A549 treated with Mapracorat at 1 μM for 4 hours (cell line): ENCODE results near the gene IGFBP7. TPM values are rescaled to one million over a fixed set of nuclear protein-coding genes. Genes with fewer than 3 reads are reported as not detected.

Source experiments
- total RNA-seq: library from RNA; stranded (reverse); fragments of 200-300 nt; extraction: Qiagen RNA extraction; gene quantifications from 5 replicates; pipeline ENCODE4 v1.2.3, GENCODE V29; 2022

The IGFBP7 gene, protein sequence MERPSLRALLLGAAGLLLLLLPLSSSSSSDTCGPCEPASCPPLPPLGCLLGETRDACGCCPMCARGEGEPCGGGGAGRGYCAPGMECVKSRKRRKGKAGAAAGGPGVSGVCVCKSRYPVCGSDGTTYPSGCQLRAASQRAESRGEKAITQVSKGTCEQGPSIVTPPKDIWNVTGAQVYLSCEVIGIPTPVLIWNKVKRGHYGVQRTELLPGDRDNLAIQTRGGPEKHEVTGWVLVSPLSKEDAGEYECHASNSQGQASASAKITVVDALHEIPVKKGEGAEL
- 206 to 347 TPM (median 251 TPM) in 5 replicates for total RNA-seq

DNA sequence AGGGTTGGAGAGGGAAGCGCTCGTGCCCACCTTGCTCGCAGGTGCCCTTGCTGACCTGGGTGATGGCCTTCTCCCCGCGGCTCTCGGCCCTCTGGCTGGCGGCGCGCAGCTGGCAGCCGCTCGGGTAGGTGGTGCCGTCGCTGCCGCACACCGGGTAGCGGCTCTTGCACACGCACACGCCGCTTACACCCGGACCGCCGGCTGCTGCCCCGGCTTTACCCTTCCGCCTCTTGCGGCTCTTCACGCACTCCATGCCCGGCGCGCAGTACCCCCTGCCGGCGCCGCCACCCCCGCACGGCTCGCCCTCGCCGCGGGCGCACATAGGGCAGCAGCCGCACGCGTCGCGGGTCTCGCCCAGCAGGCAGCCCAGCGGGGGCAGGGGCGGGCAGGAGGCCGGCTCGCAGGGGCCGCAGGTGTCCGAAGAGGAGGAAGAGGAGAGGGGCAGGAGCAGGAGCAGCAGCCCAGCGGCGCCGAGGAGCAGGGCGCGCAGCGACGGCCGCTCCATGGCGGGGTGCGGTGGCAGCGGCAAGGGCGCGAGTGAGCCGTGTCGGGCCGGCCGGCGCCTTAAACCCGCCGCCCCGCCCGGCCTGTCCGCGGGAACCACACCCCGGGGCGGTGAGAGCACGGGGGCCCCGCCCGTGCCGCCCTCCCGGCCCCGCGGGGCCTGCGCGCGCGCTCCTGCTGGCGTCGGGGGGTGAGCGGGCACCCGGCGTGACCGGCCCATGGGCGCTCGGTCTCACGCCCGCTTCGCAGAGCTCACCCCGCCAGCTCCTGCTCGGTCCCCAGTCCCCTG, at the start of gene IGFBP7:
IGFBP7 (minus strand) TSS at position 539 of the 793 bp plus-strand sequence; CDS start at position 505, 34 bp downstream.

Other genes starting within 250 kb of the IGFBP7 start
- 7.2 to 9.6 TPM (median 8.1 TPM) in 5 replicates for gene REST, start 202.5 kb downstream of the IGFBP7 start, total RNA-seq
- gene NOA1, start 132.8 kb downstream of the IGFBP7 start, total RNA-seq = 13.9 to 16.8 TPM (median 16.5 TPM) in 5 replicates
- 62.6 to 70.2 TPM (median 67.0 TPM) in 5 replicates for gene POLR2B, start 131.5 kb downstream of the IGFBP7 start, total RNA-seq